Body of pancreas (tissue), 4 donors: ENCODE measurements around the gene ADH4.

Source experiments
- CTCF ChIP-seq, 7 experiments: fragments of 450-650 bp in 4 of 7; fragments of 200-600 bp in 3 of 7; sonication (generic) in 3 of 7; IDR thresholded peaks; one replicate each; pipeline ENCODE4 v1.5.1; 2016 to 2019; ENCODE audit warnings: antibody characterized with exemption in 7 of 7
- POLR2A ChIP-seq, 3 donors: fragments of 450-650 bp; IDR thresholded peaks; one replicate each; pipeline ENCODE4 v1.6.1; 2016; ENCODE audit warnings: antibody characterized with exemption in 3 of 3, mild to moderate bottlenecking in 2 of 3

- no peak for TF ChIP-seq CTCF (IDR thresholded peaks at IDR 0.05)
- no peak for TF ChIP-seq POLR2A (IDR thresholded peaks at IDR 0.05)
Observed at GRCh38 chr4:99100876-99101275, 43.2 kb downstream of the ADH4 start.
